ENCODE measurements around the gene POLN.

DNA sequence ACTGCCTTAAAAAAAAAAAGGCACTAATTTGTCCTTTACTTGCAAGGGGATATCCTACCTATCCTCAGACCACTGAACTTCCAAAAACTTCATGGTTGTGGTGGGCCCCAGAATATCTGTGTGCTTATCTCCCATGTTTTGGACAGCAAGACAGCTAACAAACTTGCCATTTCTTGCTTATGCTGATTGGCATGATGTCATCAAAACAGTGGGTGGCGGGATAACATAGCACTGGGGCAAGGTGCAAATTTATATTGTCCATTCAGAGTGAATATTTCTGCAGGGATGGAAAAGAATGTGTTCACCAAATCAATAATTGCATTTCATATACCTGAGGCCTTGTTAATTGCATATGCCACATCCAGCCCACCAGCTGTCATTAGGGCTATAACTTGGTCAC is 23.5 kb downstream of the POLN start:
- TF ChIP-seq TOX (CRISPR knock-in tag; IDR thresholded peaks at IDR 0.05; ENCODE audit: borderline replicate concordance): no peak
- TF ChIP-seq ARNTL (CRISPR knock-in tag; IDR thresholded peaks at IDR 0.05; ENCODE audit: borderline replicate concordance, low read depth): no peak
- TF ChIP-seq, protein P1, sequence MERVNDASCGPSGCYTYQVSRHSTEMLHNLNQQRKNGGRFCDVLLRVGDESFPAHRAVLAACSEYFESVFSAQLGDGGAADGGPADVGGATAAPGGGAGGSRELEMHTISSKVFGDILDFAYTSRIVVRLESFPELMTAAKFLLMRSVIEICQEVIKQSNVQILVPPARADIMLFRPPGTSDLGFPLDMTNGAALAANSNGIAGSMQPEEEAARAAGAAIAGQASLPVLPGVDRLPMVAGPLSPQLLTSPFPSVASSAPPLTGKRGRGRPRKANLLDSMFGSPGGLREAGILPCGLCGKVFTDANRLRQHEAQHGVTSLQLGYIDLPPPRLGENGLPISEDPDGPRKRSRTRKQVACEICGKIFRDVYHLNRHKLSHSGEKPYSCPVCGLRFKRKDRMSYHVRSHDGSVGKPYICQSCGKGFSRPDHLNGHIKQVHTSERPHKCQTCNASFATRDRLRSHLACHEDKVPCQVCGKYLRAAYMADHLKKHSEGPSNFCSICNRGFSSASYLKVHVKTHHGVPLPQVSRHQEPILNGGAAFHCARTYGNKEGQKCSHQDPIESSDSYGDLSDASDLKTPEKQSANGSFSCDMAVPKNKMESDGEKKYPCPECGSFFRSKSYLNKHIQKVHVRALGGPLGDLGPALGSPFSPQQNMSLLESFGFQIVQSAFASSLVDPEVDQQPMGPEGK (CRISPR knock-in tag; IDR thresholded peaks at IDR 0.05; ENCODE audit: borderline replicate concordance): no peak
- TF ChIP-seq ZC3H10 (CRISPR knock-in tag; IDR thresholded peaks at IDR 0.05): no peak
- TF ChIP-seq BACH2 (CRISPR knock-in tag; IDR thresholded peaks at IDR 0.05; ENCODE audit: borderline replicate concordance): no peak
- TF ChIP-seq RARB (CRISPR knock-in tag; IDR thresholded peaks at IDR 0.05): no peak
- no peak for TF ChIP-seq ZNF70 (CRISPR knock-in tag; IDR thresholded peaks at IDR 0.05)
- TF ChIP-seq TCF4 (CRISPR knock-in tag; IDR thresholded peaks at IDR 0.05; ENCODE audit: borderline replicate concordance): no peak

Data from SK-N-SH treated with all-trans-retinoic acid at 6 μM for 48 hours (cell line).